ENCODE results near the gene PDLIM5.

The PDLIM5 gene

GRCh38 chr4:94428884-94429283 lies 22.9 kb upstream of the PDLIM5 start:
- DNase-seq (ENCODE audit: low spot score) = no peak

GRCh38 chr4:94430406-94430805 lies 21.3 kb upstream of the PDLIM5 start:
- DNase-seq (ENCODE audit: low spot score) = no peak

- no peak for DNase-seq (ENCODE audit: low spot score)
Measured at GRCh38 chr4:94431388-94431787, 20.4 kb upstream of the PDLIM5 start.

GRCh38 chr4:94434505-94434904 lies 17.2 kb upstream of the PDLIM5 start:
- DNase-seq (ENCODE audit: low spot score) = no peak

GRCh38 chr4:94435874-94436273 lies 15.9 kb upstream of the PDLIM5 start:
- DNase-seq (ENCODE audit: low spot score) = no peak

GRCh38 chr4:94436512-94436911 lies 15.2 kb upstream of the PDLIM5 start:
- no peak for DNase-seq (ENCODE audit: low spot score)

GRCh38 chr4:94439606-94440005 lies 12.1 kb upstream of the PDLIM5 start:
- DNase-seq (ENCODE audit: low spot score) = no peak

GRCh38 chr4:94441838-94442237 lies 9.9 kb upstream of the PDLIM5 start:
- no peak for DNase-seq (ENCODE audit: low spot score)

GRCh38 chr4:94442251-94442650 lies 9.5 kb upstream of the PDLIM5 start:
- no peak for DNase-seq (ENCODE audit: low spot score)

- DNase-seq (ENCODE audit: low spot score) = no peak
Measured at GRCh38 chr4:94446386-94446785, 5.4 kb upstream of the PDLIM5 start.

- no peak for DNase-seq (ENCODE audit: low spot score)
Measured at GRCh38 chr4:94447754-94448411, 3.9 kb upstream of the PDLIM5 start.

GRCh38 chr4:94448815-94449375 lies 2.8 kb upstream of the PDLIM5 start:
- no peak for DNase-seq (ENCODE audit: low spot score)

GRCh38 chr4:94451051-94451694 lies 569 bp upstream of the PDLIM5 start:
- DNase-seq (ENCODE audit: low spot score) = no peak

GRCh38 chr4:94452476-94453371 lies 982 bp downstream of the PDLIM5 start:
- DNase-seq (ENCODE audit: low spot score) = peak; percentile 78

- no peak for DNase-seq (ENCODE audit: low spot score)
Measured at GRCh38 chr4:94453391-94453963, 1.7 kb downstream of the PDLIM5 start.

- DNase-seq (ENCODE audit: low spot score) = no peak
Measured at GRCh38 chr4:94454405-94454804, 2.7 kb downstream of the PDLIM5 start.

GRCh38 chr4:94455081-94455480 lies 3.3 kb downstream of the PDLIM5 start:
- DNase-seq (ENCODE audit: low spot score) = no peak

- DNase-seq (ENCODE audit: low spot score) = no peak
Measured at GRCh38 chr4:94457692-94458106, 6.0 kb downstream of the PDLIM5 start.

- no peak for DNase-seq (ENCODE audit: low spot score)
Measured at GRCh38 chr4:94458682-94459081, 6.9 kb downstream of the PDLIM5 start.

GRCh38 chr4:94459462-94460161 lies 7.9 kb downstream of the PDLIM5 start:
- DNase-seq (ENCODE audit: low spot score) = no peak

GRCh38 chr4:94461506-94461905 lies 9.8 kb downstream of the PDLIM5 start:
- no peak for DNase-seq (ENCODE audit: low spot score)

- no peak for DNase-seq (ENCODE audit: low spot score)
Measured at GRCh38 chr4:94462572-94462971, 10.8 kb downstream of the PDLIM5 start.

Data from left forelimb (tissue), 1 donor.